ENCODE data around the gene PLA2G10.

- TF ChIP-seq EP300 (IDR thresholded peaks at IDR 0.05; ENCODE audit: low read length) (no peak), OTX1 (CRISPR knock-in tag; IDR thresholded peaks at IDR 0.05) (no peak), POLR2A (conservative IDR thresholded peaks at IDR 0.05) (no peak), CTCF (IDR thresholded peaks at IDR 0.05 in 2 of 3, conservative IDR thresholded peaks at IDR 0.05 in 1 of 3; ENCODE audit: insufficient read depth in 2 of 3, low read depth in 1 of 3, low read length in 3 of 3) (no peak), HDAC2 (IDR thresholded peaks at IDR 0.05) (no peak), ZFX (CRISPR knock-in tag; IDR thresholded peaks at IDR 0.05) (no peak), ZSCAN29 (IDR thresholded peaks at IDR 0.05) (no peak), CREM (IDR thresholded peaks at IDR 0.05; ENCODE audit: low read depth) (no peak), SRSF7 (optimal IDR thresholded peaks at IDR 0.05; ENCODE audit: low read depth, low read length) (no peak), MAFK (IDR thresholded peaks at IDR 0.05; ENCODE audit: low read length) (no peak), FOXM1 (IDR thresholded peaks at IDR 0.05; ENCODE audit: low read depth) (no peak), FOXM1 (CRISPR knock-in tag; IDR thresholded peaks at IDR 0.05; ENCODE audit: low read depth) (no peak), PRMT5 (CRISPR knock-in tag; IDR thresholded peaks at IDR 0.05) (no peak), NEUROD1 (IDR thresholded peaks at IDR 0.05; ENCODE audit: borderline replicate concordance, low read depth, low read length, partially characterized antibody) (no peak)
- TF ChIP-seq, protein P1, sequence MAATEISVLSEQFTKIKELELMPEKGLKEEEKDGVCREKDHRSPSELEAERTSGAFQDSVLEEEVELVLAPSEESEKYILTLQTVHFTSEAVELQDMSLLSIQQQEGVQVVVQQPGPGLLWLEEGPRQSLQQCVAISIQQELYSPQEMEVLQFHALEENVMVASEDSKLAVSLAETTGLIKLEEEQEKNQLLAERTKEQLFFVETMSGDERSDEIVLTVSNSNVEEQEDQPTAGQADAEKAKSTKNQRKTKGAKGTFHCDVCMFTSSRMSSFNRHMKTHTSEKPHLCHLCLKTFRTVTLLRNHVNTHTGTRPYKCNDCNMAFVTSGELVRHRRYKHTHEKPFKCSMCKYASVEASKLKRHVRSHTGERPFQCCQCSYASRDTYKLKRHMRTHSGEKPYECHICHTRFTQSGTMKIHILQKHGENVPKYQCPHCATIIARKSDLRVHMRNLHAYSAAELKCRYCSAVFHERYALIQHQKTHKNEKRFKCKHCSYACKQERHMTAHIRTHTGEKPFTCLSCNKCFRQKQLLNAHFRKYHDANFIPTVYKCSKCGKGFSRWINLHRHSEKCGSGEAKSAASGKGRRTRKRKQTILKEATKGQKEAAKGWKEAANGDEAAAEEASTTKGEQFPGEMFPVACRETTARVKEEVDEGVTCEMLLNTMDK (IDR thresholded peaks at IDR 0.05; ENCODE audit: borderline replicate concordance, insufficient read depth, low read depth, low read length, poor library complexity, severe bottlenecking): no peak
Observed at GRCh38 chr16:14681115-14681514, 13.0 kb downstream of the PLA2G10 start.
